ENCODE results near the gene EFHD1.

EFHD1 gene

DNA sequence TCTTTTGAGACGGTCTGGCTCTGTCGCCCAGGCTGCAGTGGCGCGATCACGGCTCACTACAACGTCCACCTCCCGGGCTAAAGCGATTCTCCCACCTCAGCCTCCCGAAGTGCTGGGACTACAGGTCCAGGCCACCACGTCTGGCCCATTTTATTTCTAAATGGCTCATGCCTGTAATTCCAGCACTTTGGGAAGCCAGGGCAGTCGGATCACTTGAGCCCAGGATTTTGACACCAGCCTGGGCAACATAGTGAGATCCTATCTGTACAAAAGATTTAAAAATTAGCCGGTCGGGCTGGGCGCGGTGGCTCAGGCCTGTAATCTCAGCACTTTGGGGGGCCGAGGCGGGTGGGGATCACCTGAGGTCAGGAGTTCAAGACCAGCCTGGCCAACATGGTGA is 26.4 kb upstream of the EFHD1 start:
- H3K27me3 Mint-ChIP-seq, result peaks cover 4% of the 10 kb centered on the region
- no peak overlapping the region for H3K27ac Mint-ChIP-seq
- no peak for DNase-seq (ENCODE audit: low spot score in 2 of 2)
- no peaks in the 10 kb centered on the region for H3K9me3 Mint-ChIP-seq
- no peak for ATAC-seq (ENCODE audit: low read depth)
- no peaks in the 10 kb centered on the region for H3K36me3 Mint-ChIP-seq
- H3K4me1 Mint-ChIP-seq, result no peaks in the 10 kb centered on the region
- no peak overlapping the region for H3K4me3 Mint-ChIP-seq

DNA sequence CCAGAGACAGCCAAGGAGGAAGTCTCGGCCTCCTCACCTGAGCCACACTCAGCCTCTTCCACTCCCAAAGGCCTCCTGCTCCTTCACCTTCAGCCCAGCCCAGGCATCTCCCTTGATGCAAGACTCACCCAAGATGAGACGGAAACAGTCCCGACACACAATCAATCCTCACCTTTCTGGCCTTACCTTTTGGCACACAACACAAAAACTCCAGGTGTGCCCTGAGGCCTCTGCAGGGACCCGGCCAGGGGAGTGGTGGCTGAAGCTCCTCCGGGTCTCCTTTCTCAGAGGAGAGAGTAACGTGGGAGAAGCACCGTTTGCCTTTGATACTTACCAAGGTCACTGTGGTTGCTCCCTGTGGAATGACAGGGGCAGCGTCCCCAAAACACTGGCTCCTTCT is 23.8 kb upstream of the EFHD1 start:
- H3K27me3 Mint-ChIP-seq, result peaks cover 2% of the 10 kb centered on the region
- no peaks in the 10 kb centered on the region for H3K36me3 Mint-ChIP-seq
- no peak overlapping the region for H3K27ac Mint-ChIP-seq
- no peak for DNase-seq (ENCODE audit: low spot score in 2 of 2)
- H3K9me3 Mint-ChIP-seq, result no peaks in the 10 kb centered on the region
- peaks cover 3% of the 10 kb centered on the region for H3K4me1 Mint-ChIP-seq
- H3K4me3 Mint-ChIP-seq, result no peak overlapping the region
- ATAC-seq (ENCODE audit: low read depth), result no peak

DNA sequence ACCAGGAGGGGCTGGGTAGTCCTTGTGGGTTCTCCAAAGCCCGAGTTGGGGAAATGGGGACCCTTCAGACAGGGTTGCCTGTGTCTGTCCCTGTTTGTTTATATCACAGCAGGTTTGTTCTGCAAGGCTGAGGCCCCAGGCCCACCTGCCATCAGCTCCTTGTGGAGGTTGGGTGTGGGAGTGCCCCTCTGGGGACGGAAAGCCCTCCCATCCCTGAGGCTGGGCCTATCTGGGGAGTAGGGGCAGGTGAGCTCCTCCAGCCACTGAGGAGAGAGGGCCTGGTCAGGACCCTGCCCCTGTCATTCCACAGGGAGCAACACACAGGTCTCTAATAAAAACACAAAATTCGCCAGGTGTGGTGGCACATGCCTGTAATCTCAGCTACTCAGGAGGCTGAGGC is 23.3 kb upstream of the EFHD1 start:
- peaks cover 2% of the 10 kb centered on the region for H3K27me3 Mint-ChIP-seq
- H3K27ac Mint-ChIP-seq, result no peak overlapping the region
- DNase-seq (ENCODE audit: low spot score in 2 of 2) (no peak), ATAC-seq (ENCODE audit: low read depth) (no peak)
- H3K9me3 Mint-ChIP-seq, result no peaks in the 10 kb centered on the region
- H3K4me3 Mint-ChIP-seq, result no peak overlapping the region
- peaks cover 3% of the 10 kb centered on the region for H3K4me1 Mint-ChIP-seq
- H3K36me3 Mint-ChIP-seq, result no peaks in the 10 kb centered on the region

- Mint-ChIP-seq H3K4me3 (no peak overlapping the region), H3K27me3 (peaks cover 2% of the 10 kb centered on the region), H3K9me3 (no peaks in the 10 kb centered on the region), H3K36me3 (no peaks in the 10 kb centered on the region), H3K4me1 (peaks cover 3% of the 10 kb centered on the region), H3K27ac (no peak overlapping the region)
- no peak for DNase-seq (ENCODE audit: low spot score in 2 of 2)
- ATAC-seq (ENCODE audit: low read depth), result no peak
Measured at GRCh38 chr2:232611061-232611460, 22.3 kb upstream of the EFHD1 start.

- H3K4me3 Mint-ChIP-seq, result no peak overlapping the region
- peaks cover 3% of the 10 kb centered on the region for H3K4me1 Mint-ChIP-seq
- H3K27ac Mint-ChIP-seq, result no peak overlapping the region
- peaks cover 2% of the 10 kb centered on the region for H3K27me3 Mint-ChIP-seq
- ATAC-seq (ENCODE audit: low read depth), result peak; percentile 43
- peak; percentile 43 to 58 for DNase-seq (ENCODE audit: low spot score in 2 of 2)
- no peaks in the 10 kb centered on the region for H3K9me3 Mint-ChIP-seq
- no peaks in the 10 kb centered on the region for H3K36me3 Mint-ChIP-seq
Measured at GRCh38 chr2:232611559-232612218, 21.7 kb upstream of the EFHD1 start.

DNA sequence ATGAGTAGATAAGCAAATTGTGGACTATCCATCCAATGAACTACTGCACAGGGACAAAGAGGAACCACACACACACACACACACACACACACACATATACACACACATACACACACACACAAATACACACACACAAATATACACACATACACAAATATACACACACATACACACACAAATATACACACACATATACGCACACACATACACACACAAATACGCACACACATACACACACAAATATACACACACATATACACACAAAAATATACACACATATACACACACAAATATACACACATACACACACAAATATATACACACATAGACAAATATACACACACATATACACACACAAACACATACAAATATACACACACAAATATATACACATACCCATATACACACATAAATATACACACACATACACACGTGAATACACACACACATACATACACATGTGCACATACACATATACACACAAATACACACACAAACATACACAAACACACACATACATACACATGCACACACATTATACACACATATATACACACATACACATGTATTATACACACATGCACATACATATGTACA is 19.8 kb upstream of the EFHD1 start:
- Mint-ChIP-seq H3K36me3 (no peaks in the 10 kb centered on the region), H3K27ac (no peak overlapping the region), H3K27me3 (peaks cover 2% of the 10 kb centered on the region), H3K4me1 (peaks cover 3% of the 10 kb centered on the region), H3K9me3 (no peaks in the 10 kb centered on the region), H3K4me3 (no peak overlapping the region)
- ATAC-seq (ENCODE audit: low read depth) (no peak), DNase-seq (ENCODE audit: low spot score in 2 of 2) (no peak)

DNA sequence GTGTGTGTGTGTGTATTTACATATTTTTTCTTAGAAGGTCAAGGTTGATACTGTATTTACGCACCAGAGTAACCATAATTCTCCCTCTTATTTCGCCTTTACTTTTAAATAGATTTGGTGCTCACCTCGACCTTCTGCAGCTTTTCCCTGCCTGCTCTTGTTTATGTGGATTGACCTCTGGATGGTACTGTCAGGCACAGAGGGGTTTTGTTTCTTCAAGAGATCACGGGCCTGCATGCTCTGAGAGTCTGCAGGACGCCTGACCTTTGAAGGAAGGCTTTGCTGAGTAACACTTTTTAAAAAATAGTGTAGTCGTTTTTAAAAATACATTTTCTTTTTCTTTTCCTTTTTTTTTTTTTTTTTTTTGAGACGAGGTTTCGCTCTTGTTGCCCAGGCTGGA is 18.1 kb upstream of the EFHD1 start:
- Mint-ChIP-seq H3K27ac (no peak overlapping the region), H3K4me1 (peaks cover 3% of the 10 kb centered on the region), H3K4me3 (no peak overlapping the region), H3K27me3 (peaks cover 2% of the 10 kb centered on the region), H3K9me3 (no peaks in the 10 kb centered on the region), H3K36me3 (no peaks in the 10 kb centered on the region)
- DNase-seq (ENCODE audit: low spot score in 2 of 2), result no peak
- ATAC-seq (ENCODE audit: low read depth), result no peak

DNA sequence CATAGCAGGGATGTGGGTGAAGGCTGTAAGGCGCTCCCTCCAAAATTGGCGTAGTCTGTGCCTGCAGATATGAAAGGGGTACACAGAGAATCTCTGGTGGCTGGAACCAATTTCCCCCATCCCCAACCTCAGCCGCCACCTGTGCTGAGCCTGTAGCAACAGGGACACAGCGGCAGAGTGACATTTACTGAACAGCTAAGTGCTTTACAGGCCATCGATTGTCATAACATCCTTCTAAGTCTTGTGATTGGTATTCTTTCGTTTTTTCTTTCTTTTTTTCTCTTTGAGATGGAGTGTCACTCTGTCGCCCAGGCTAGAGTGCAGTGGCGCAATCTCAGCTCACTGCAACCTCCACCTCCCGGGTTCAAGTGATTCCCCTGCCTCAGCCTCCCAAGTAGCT is 12.2 kb upstream of the EFHD1 start:
- no peaks in the 10 kb centered on the region for H3K4me1 Mint-ChIP-seq

GRCh38 chr2:232622563-232622962 is 10.8 kb upstream of the EFHD1 start:
- no peak for ATAC-seq (ENCODE audit: low read depth)
- Mint-ChIP-seq H3K36me3 (no peaks in the 10 kb centered on the region), H3K4me3 (no peak overlapping the region), H3K27ac (no peak overlapping the region), H3K9me3 (no peaks in the 10 kb centered on the region), H3K27me3 (peaks cover 6% of the 10 kb centered on the region), H3K4me1 (no peaks in the 10 kb centered on the region)
- DNase-seq (ENCODE audit: low spot score in 2 of 2), result no peak

More for the DNA sequence above, 12.2 kb upstream of the EFHD1 start:
- Mint-ChIP-seq H3K27ac (no peak overlapping the region), H3K27me3 (peaks cover 6% of the 10 kb centered on the region), H3K4me3 (no peak overlapping the region), H3K9me3 (no peaks in the 10 kb centered on the region), H3K36me3 (no peaks in the 10 kb centered on the region)
- ATAC-seq (ENCODE audit: low read depth) (no peak), DNase-seq (ENCODE audit: low spot score in 2 of 2) (no peak)

DNA sequence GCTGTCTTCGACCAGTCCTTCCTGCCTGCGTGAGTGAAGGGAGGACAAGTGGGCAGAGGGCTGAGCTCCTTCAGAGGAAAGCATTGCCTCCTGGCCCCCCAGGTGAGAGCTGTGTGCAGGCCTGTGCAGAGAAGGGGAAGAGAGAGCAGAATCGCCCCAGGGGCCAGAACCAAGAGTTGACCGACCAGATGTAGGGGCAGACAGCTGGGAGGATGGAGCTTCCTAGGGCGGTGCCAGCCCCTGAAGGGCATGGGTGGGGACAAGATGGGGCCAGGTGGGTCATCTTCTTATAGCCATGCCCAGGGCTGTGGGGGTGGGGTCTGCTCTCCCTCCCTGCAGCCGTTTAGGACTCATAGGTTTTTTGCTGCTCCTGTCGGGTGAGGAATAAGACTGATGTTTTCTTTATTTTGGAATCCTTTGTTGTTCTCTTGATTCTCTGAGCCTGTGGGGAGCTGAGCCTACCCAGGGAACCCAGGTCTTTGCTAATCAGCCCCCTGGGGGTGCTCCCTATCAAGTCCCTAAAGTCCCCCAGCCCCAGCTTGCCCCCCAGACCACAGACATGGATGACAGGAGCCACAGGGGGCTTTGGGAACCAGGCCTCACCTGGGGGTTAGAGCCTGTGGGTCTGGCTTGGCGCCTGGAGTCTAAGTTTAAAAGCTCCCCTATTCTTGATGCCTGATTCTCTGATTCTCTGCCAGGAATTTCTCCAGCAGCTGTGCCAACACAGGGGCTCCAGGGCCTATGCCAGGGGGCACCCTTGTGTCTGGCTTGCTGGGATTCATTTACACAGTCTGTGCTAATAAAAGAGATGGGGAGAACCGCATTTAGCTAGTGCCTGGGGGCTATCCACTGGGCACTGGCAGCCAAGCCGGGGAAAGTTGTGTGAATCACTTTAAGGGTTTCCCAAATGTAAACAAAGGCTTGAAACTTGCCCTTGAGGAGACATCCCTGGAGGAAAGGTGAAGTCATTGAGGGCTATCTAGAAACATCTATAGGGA is 9.3 kb upstream of the EFHD1 start:
- peaks cover 6% of the 10 kb centered on the region for H3K27me3 Mint-ChIP-seq

GRCh38 chr2:232626584-232626983 is 6.8 kb upstream of the EFHD1 start:
- H3K27ac Mint-ChIP-seq, result no peak overlapping the region
- H3K4me3 Mint-ChIP-seq, result no peak overlapping the region
- peaks cover 2% of the 10 kb centered on the region for H3K36me3 Mint-ChIP-seq
- ATAC-seq (ENCODE audit: low read depth) (no peak), DNase-seq (ENCODE audit: low spot score in 2 of 2) (no peak)
- peaks cover 5% of the 10 kb centered on the region for H3K27me3 Mint-ChIP-seq
- no peaks in the 10 kb centered on the region for H3K4me1 Mint-ChIP-seq
- H3K9me3 Mint-ChIP-seq, result no peaks in the 10 kb centered on the region

More for the DNA sequence above, 9.3 kb upstream of the EFHD1 start:
- DNase-seq (ENCODE audit: low spot score in 2 of 2) (no peak), ATAC-seq (ENCODE audit: low read depth) (no peak)
- no peak overlapping the region for H3K27ac Mint-ChIP-seq
- no peaks in the 10 kb centered on the region for H3K36me3 Mint-ChIP-seq
- H3K4me1 Mint-ChIP-seq, result no peaks in the 10 kb centered on the region
- H3K9me3 Mint-ChIP-seq, result no peaks in the 10 kb centered on the region
- H3K4me3 Mint-ChIP-seq, result no peak overlapping the region

- Mint-ChIP-seq H3K4me1 (peaks cover 2% of the 10 kb centered on the region), H3K4me3 (no peak overlapping the region), H3K27me3 (peaks cover 8% of the 10 kb centered on the region), H3K27ac (no peak overlapping the region), H3K9me3 (no peaks in the 10 kb centered on the region), H3K36me3 (peaks cover 2% of the 10 kb centered on the region)
- DNase-seq (ENCODE audit: low spot score in 2 of 2) (no peak), ATAC-seq (ENCODE audit: low read depth) (no peak)
Measured at GRCh38 chr2:232628466-232629128, 4.8 kb upstream of the EFHD1 start.

- no peak overlapping the region for H3K4me3 Mint-ChIP-seq
- H3K4me1 Mint-ChIP-seq, result peaks cover 2% of the 10 kb centered on the region
- no peak overlapping the region for H3K27ac Mint-ChIP-seq
- peaks cover 8% of the 10 kb centered on the region for H3K27me3 Mint-ChIP-seq
- ATAC-seq (ENCODE audit: low read depth) (no peak), DNase-seq (ENCODE audit: low spot score in 2 of 2) (no peak)
- H3K36me3 Mint-ChIP-seq, result peaks cover 2% of the 10 kb centered on the region
- no peaks in the 10 kb centered on the region for H3K9me3 Mint-ChIP-seq
Measured at GRCh38 chr2:232629129-232629475, 4.3 kb upstream of the EFHD1 start.
